A549 (cell line): ENCODE results near the gene PLEKHG3. TPM values are rescaled to one million over a fixed set of nuclear protein-coding genes. Genes with fewer than 3 reads are reported as not detected.

Experiments
- ATAC-seq, 2 experiments: fragments of 200-7000 bp in 1 of 2; fragments of >200 bp in 1 of 2; cut with Nextera tagmentation in 1 of 2; cut with Tn5 transposase in 1 of 2; 3 replicates each; pipeline versions ENCODE4 v1.8.0 to v1.9.1; 2018 to 2020; ENCODE audit warnings: mild to moderate bottlenecking in 1 of 2, moderate library complexity in 1 of 2
- CTCF ChIA-PET: fragments of 300-600 bp; sonication (Branson Sonifier 250); formaldehyde crosslinking; extraction: SDS; loops from one replicate; lab custom pipeline; 2021; ENCODE audit warnings: antibody characterized with exemption, inconsistent platforms; lab: Yijun Ruan, JAX
- POLR2A ChIA-PET: fragments of 350-600 bp; formaldehyde crosslinking; extraction: SDS; loops from one replicate; lab custom pipeline; 2021; ENCODE audit warnings: antibody characterized with exemption, inconsistent platforms; lab: Yijun Ruan, JAX
- DNase-seq, 2 experiments: peaks; one replicate each; pipeline versions ENCODE4 v3.0.0 to v3.0.0-alpha.2; 2011 to 2016; ENCODE audit warnings: low read depth in 1 of 2, low spot score in 1 of 2
- FAIRE-seq: peaks from 2 replicates; lab custom pipeline; 2011; peaks lifted over from hg19 to GRCh38; lab: Jason Lieb, UNC
- H3K27ac ChIP-seq, 2 experiments: fragments of >200 bp; sonication (Bioruptor Twin); formaldehyde crosslinking; 3 replicates each; pipeline ENCODE4 v1.5.1; 2016 to 2017
- H3K4me1 ChIP-seq: fragments of >200 bp; sonication (Bioruptor Twin); formaldehyde crosslinking; 3 replicates; pipeline ENCODE4 v1.6.1; 2016
- H3K4me2 ChIP-seq: fragments of >200 bp; sonication (Bioruptor Twin); formaldehyde crosslinking; 3 replicates; pipeline ENCODE4 v1.6.1; 2016
- H3K4me3 ChIP-seq: fragments of >200 bp; sonication (Bioruptor Twin); formaldehyde crosslinking; 3 replicates; pipeline ENCODE4 v1.5.1; 2016
- H3K9me3 ChIP-seq: fragments of >200 bp; sonication (Bioruptor Twin); formaldehyde crosslinking; 3 replicates; pipeline ENCODE4 v1.6.1; 2016
- BCL3 ChIP-seq: fragments of >200 bp; sonication (Bioruptor Twin); formaldehyde crosslinking; IDR thresholded peaks from 3 replicates; pipeline ENCODE4 v1.6.1; 2016
- BHLHE40 ChIP-seq: IDR thresholded peaks from 2 replicates; pipeline ENCODE4 v1.6.1; 2012; ENCODE audit warnings: low read depth, low read length, inconsistent platforms
- CBX8 ChIP-seq: fragments of 200-600 bp; sonication (generic); IDR thresholded peaks from 2 replicates; pipeline ENCODE4 v1.6.1; 2016
- CHD2 ChIP-seq: fragments of 150-350 bp; IDR thresholded peaks from 2 replicates; pipeline ENCODE4 v1.6.1; 2014; ENCODE audit warnings: low read length; ENCODE audit not compliant: partially characterized antibody
- EHMT2 ChIP-seq: fragments of 200-600 bp; sonication (generic); IDR thresholded peaks from 2 replicates; pipeline ENCODE4 v1.6.1; 2016; ENCODE audit warnings: antibody characterized with exemption, low read depth, mild to moderate bottlenecking, moderate library complexity
- FOSB ChIP-seq: fragments of 250-450 bp; sonication (Bioruptor Pico); IDR thresholded peaks from 2 replicates; pipeline ENCODE4 v1.5.0; 2020; ENCODE audit warnings: mild to moderate bottlenecking, moderate library complexity
- FOSL2 ChIP-seq, 2 experiments: fragments of 450-650 bp in 1 of 2; fragments of >200 bp in 1 of 2; sonication (Bioruptor Twin) in 1 of 2; formaldehyde crosslinking; IDR thresholded peaks; 2 replicates each; pipeline versions ENCODE4 v1.5.0 to v1.6.1; 2016 to 2020; ENCODE audit warnings: mild to moderate bottlenecking in 1 of 2, moderate library complexity in 1 of 2
- FOXS1 ChIP-seq: fragments of 250-450 bp; sonication (Bioruptor Pico); IDR thresholded peaks from 2 replicates; pipeline ENCODE4 v1.5.0; 2020; ENCODE audit warnings: mild to moderate bottlenecking, moderate library complexity
- HES2 ChIP-seq: fragments of >200 bp; sonication (Bioruptor Twin); formaldehyde crosslinking; IDR thresholded peaks from 2 replicates; pipeline ENCODE4 v1.6.1; 2016
- HOXA7 ChIP-seq: fragments of 250-450 bp; sonication (Bioruptor Pico); IDR thresholded peaks from 2 replicates; pipeline ENCODE4 v1.5.0; 2020; ENCODE audit warnings: mild to moderate bottlenecking, moderate library complexity
- JUN ChIP-seq, 2 experiments: fragments of >200 bp; sonication (Bioruptor Twin); formaldehyde crosslinking; IDR thresholded peaks; 2 replicates in 1 of 2; 3 replicates in 1 of 2; pipeline ENCODE4 v1.6.1; 2016 to 2017
- KDM1A ChIP-seq: fragments of 200-600 bp; sonication (generic); IDR thresholded peaks from 2 replicates; pipeline ENCODE4 v1.6.1; 2016; ENCODE audit warnings: low read depth, mild to moderate bottlenecking
- MAFK ChIP-seq: fragments of 450-650 bp; IDR thresholded peaks from 2 replicates; pipeline ENCODE4 v1.6.1; 2014; ENCODE audit not compliant: partially characterized antibody
- MAX ChIP-seq: IDR thresholded peaks from 2 replicates; pipeline ENCODE4 v1.6.1; 2012
- NFE2L2 ChIP-seq: fragments of 150-350 bp; conservative IDR thresholded peaks from 2 replicates; pipeline ENCODE4 v1.6.1; 2014; ENCODE audit warnings: low read length
- NPAS2 ChIP-seq: fragments of 250-450 bp; sonication (Bioruptor Pico); IDR thresholded peaks from 2 replicates; pipeline ENCODE4 v1.8.0; 2022; ENCODE audit warnings: mild to moderate bottlenecking, moderate library complexity, borderline replicate concordance
- NR3C1 ChIP-seq: fragments of >200 bp; sonication (Bioruptor Twin); formaldehyde crosslinking; IDR thresholded peaks from 3 replicates; pipeline ENCODE4 v1.6.1; 2017
- PBX3 ChIP-seq: IDR thresholded peaks from 2 replicates; pipeline ENCODE4 v1.6.1; 2012
- POLR2A ChIP-seq: IDR thresholded peaks from 2 replicates; pipeline ENCODE4 v1.6.1; 2012; ENCODE audit warnings: mild to moderate bottlenecking, low read length
- POLR2AphosphoS2 ChIP-seq: conservative IDR thresholded peaks from 2 replicates; pipeline ENCODE4 v1.6.1; 2012; ENCODE audit warnings: low read length, improper control_type of control experiment, inconsistent platforms
- RAD21 ChIP-seq, 2 experiments: fragments of >200 bp in 1 of 2; sonication (Bioruptor Twin) in 1 of 2; formaldehyde crosslinking in 1 of 2; IDR thresholded peaks in 1 of 2; conservative IDR thresholded peaks in 1 of 2; 2 replicates in 1 of 2; 3 replicates in 1 of 2; pipeline ENCODE4 v1.6.1; 2012 to 2018; ENCODE audit warnings: inconsistent platforms in 1 of 2
- RARB ChIP-seq: fragments of 250-450 bp; sonication (Bioruptor Pico); IDR thresholded peaks from 2 replicates; pipeline ENCODE4 v1.8.0; 2021; ENCODE audit warnings: mild to moderate bottlenecking, moderate library complexity
- RCOR1 ChIP-seq: fragments of 150-350 bp; IDR thresholded peaks from 2 replicates; pipeline ENCODE4 v1.6.1; 2014; ENCODE audit warnings: antibody characterized with exemption, low read length, low read depth
- REST ChIP-seq: fragments of 200-600 bp; sonication (generic); IDR thresholded peaks from 2 replicates; pipeline ENCODE4 v1.6.1; 2016; ENCODE audit warnings: antibody characterized with exemption, mild to moderate bottlenecking, moderate library complexity
- SREBF2 ChIP-seq: fragments of 450-650 bp; IDR thresholded peaks from 2 replicates; pipeline ENCODE4 v1.6.1; 2014; ENCODE audit warnings: mild to moderate bottlenecking, moderate library complexity
- ZC3H11A ChIP-seq: fragments of 450-650 bp; IDR thresholded peaks from 2 replicates; pipeline ENCODE4 v1.6.1; 2014; ENCODE audit warnings: antibody characterized with exemption, mild to moderate bottlenecking
- ZNF302 ChIP-seq: fragments of 250-450 bp; sonication (Bioruptor Pico); IDR thresholded peaks from 2 replicates; pipeline ENCODE4 v1.9.0; 2021; ENCODE audit warnings: inconsistent platforms, mild to moderate bottlenecking, moderate library complexity
- WGBS: methylation state at CpG from one replicate; pipeline ENCODE4 v1.1.6; 2017; ENCODE audit errors: missing lambda C conversion rate; 5-methylcytosine and 5-hydroxymethylcytosine counted together
- polyA plus RNA-seq, 4 experiments: library from polyadenylated mRNA; depleted of rRNA in 3 of 4; stranded (reverse); fragments of >200 nt; fragmentation: RNase III in 1 of 4; extraction: RNeasy Plus Mini Kit Qiagen cat#74134 plus additional on column Dnase treatment in 1 of 4; gene quantifications; 2 replicates in 3 of 4; 3 replicates in 1 of 4; pipeline ENCODE4 v1.2.3, GENCODE V29; 2011 to 2017

The PLEKHG3 gene
- polyA plus RNA-seq, 2 of the 4 experiments (the other 2 are of a cell fraction): 21.9 to 30.5 TPM

GRCh38 chr14:64773577-64773976, 69.4 kb downstream of the PLEKHG3 start (continued):
- TF ChIP-seq SREBF2 (no peak), MAX (no peak), ZNF302 (CRISPR knock-in tag) (no peak), HES2 (no peak), HOXA7 (CRISPR knock-in tag) (no peak), RCOR1 (no peak), BHLHE40 (no peak), FOXS1 (CRISPR knock-in tag) (no peak)

- CTCF ChIA-PET: interaction anchor here (0.5 to 12.5 kb wide), 10 partner anchors 9 to 344 kb away, joined by 3 to 102 read pairs (median 16); partner anchors contain the start of gene PLEKHG3
- FAIRE-seq (no peak), DNase-seq (no peak), ATAC-seq (no peak)
- no peak overlapping the region for H3K4me3 ChIP-seq
- 77% methylated on average over 16 of the region's 16 CpGs for WGBS
- TF ChIP-seq JUN (IDR thresholded peaks at IDR 0.05) (no peak), REST (no peak), ZC3H11A (no peak), POLR2AphosphoS2 (no peak)
- no peak overlapping the region for H3K4me2 ChIP-seq
- H3K9me3 ChIP-seq: no peaks in the 10 kb centered on the region
- H3K4me1 ChIP-seq: no peaks in the 10 kb centered on the region
- no peak overlapping the region for H3K27ac ChIP-seq
- POLR2A ChIA-PET: no interaction called here
These were observed 70.0 kb downstream of the PLEKHG3 start for GRCh38 chr14:64774272-64774671.

GRCh38 chr14:64775081-64775777, 71.0 kb downstream of the PLEKHG3 start:
- Histone ChIP-seq H3K4me3 (no peak overlapping the region), H3K4me1 (no peaks in the 10 kb centered on the region), H3K4me2 (no peak overlapping the region), H3K27ac (no peak overlapping the region), H3K9me3 (no peaks in the 10 kb centered on the region)
- TF ChIP-seq RCOR1 (no peak), EHMT2 (no peak), RAD21 (conservative IDR thresholded peaks at IDR 0.05 in 1 of 2, IDR thresholded peaks at IDR 0.05 in 1 of 2) (no peak), PBX3 (no peak), NR3C1 (no peak), CBX8 (no peak), NFE2L2 (no peak), ZC3H11A (no peak), NPAS2 (CRISPR knock-in tag) (no peak), CHD2 (no peak), POLR2A (no peak), MAFK (no peak), KDM1A (no peak), BCL3 (no peak), SREBF2 (no peak), FOSL2 (IDR thresholded peaks at IDR 0.05) (no peak), FOSL2 (CRISPR knock-in tag; IDR thresholded peaks at IDR 0.05) (no peak), FOSB (no peak), RARB (CRISPR knock-in tag) (no peak), HES2 (no peak)
- ChIA-PET CTCF (interaction anchor here (0.8 to 12.5 kb wide), 9 partner anchors 8 to 345 kb away, joined by 3 to 102 read pairs (median 6); no protein-coding TSS in a partner anchor), POLR2A (interaction anchor here (0.7 kb wide), 1 partner anchor 21 kb away, joined by 3 read pairs; no protein-coding TSS in a partner anchor)
- 84% methylated on average over 25 of the region's 25 CpGs for WGBS
- no peak for ATAC-seq
- FAIRE-seq: no peak
- no peak for DNase-seq
